ENCODE data around the gene PTCSC3. TPM values are rescaled to one million over a fixed set of nuclear protein-coding genes. Genes with fewer than 3 reads are reported as not detected.

PTCSC3 gene
- total and polyA plus RNA-seq, 2 of the 13 experiments (the other 11 are each of a cell fraction or from before 2014, with no cell fraction given), result not detected

DNA sequence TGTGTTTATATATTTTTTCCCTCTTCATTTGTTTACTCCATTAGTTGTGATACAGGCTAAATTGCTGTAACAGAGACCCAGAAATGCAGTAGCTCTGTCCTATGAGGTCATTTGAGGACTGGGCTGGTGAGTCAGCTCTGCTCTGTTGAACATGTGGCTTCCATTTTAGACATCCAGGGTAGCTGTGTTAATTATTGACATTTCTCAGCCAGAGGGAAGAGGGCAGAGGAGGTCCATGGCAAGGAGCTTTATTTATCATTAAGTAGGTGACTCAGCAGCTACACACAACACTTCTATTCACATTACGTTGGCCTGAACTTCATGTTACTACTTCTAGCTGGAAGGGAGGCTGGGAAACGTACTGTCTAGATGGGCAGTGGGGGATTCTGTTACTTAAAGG is 85.4 kb downstream of the PTCSC3 start (continued):
- TF ChIP-seq, protein P1, sequence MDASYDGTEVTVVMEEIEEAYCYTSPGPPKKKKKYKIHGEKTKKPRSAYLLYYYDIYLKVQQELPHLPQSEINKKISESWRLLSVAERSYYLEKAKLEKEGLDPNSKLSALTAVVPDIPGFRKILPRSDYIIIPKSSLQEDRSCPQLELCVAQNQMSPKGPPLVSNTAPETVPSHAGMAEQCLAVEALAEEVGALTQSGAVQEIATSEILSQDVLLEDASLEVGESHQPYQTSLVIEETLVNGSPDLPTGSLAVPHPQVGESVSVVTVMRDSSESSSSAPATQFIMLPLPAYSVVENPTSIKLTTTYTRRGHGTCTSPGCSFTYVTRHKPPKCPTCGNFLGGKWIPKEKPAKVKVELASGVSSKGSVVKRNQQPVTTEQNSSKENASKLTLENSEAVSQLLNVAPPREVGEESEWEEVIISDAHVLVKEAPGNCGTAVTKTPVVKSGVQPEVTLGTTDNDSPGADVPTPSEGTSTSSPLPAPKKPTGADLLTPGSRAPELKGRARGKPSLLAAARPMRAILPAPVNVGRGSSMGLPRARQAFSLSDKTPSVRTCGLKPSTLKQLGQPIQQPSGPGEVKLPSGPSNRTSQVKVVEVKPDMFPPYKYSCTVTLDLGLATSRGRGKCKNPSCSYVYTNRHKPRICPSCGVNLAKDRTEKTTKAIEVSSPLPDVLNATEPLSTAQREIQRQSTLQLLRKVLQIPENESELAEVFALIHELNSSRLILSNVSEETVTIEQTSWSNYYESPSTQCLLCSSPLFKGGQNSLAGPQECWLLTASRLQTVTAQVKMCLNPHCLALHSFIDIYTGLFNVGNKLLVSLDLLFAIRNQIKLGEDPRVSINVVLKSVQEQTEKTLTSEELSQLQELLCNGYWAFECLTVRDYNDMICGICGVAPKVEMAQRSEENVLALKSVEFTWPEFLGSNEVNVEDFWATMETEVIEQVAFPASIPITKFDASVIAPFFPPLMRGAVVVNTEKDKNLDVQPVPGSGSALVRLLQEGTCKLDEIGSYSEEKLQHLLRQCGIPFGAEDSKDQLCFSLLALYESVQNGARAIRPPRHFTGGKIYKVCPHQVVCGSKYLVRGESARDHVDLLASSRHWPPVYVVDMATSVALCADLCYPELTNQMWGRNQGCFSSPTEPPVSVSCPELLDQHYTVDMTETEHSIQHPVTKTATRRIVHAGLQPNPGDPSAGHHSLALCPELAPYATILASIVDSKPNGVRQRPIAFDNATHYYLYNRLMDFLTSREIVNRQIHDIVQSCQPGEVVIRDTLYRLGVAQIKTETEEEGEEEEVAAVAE (CRISPR knock-in tag; IDR thresholded peaks at IDR 0.05; ENCODE audit: borderline replicate concordance), result peak; percentile 70; the same call in 1 of the 2 replicates
- no peak for TF ChIP-seq ZKSCAN1 (IDR thresholded peaks at IDR 0.05; ENCODE audit: low read length)
- no peak for TF ChIP-seq MTF1 (CRISPR knock-in tag; IDR thresholded peaks at IDR 0.05)
- no peak for TF ChIP-seq ZNF615 (CRISPR knock-in tag; IDR thresholded peaks at IDR 0.05; ENCODE audit: borderline replicate concordance)
- peak; percentile 95 for TF ChIP-seq ZNF331 (CRISPR knock-in tag; IDR thresholded peaks at IDR 0.05)
- TF ChIP-seq SOX13 (IDR thresholded peaks at IDR 0.05), result no peak
- TF ChIP-seq SOX13 (CRISPR knock-in tag; conservative IDR thresholded peaks at IDR 0.05 in 1 of 2, IDR thresholded peaks at IDR 0.05 in 1 of 2), result peak in 1 of 2 experiments; percentile 69; a peak in 2 of 4 replicates
- TF ChIP-seq TAF1 (CRISPR knock-in tag; IDR thresholded peaks at IDR 0.05), result 0 out of 2 replicates have a peak, but pooled peaks have one; percentile 19
- TF ChIP-seq ZFP62 (CRISPR knock-in tag; IDR thresholded peaks at IDR 0.05), result no peak
- 0 out of 2 replicates have a peak, but pooled peaks have one; percentile 14 for TF ChIP-seq HMG20B (CRISPR knock-in tag; conservative IDR thresholded peaks at IDR 0.05)
- no peak for TF ChIP-seq TRIM24 (CRISPR knock-in tag; IDR thresholded peaks at IDR 0.05)
- TF ChIP-seq, protein P2, sequence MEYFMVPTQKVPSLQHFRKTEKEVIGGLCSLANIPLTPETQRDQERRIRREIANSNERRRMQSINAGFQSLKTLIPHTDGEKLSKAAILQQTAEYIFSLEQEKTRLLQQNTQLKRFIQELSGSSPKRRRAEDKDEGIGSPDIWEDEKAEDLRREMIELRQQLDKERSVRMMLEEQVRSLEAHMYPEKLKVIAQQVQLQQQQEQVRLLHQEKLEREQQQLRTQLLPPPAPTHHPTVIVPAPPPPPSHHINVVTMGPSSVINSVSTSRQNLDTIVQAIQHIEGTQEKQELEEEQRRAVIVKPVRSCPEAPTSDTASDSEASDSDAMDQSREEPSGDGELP (IDR thresholded peaks at IDR 0.05; ENCODE audit: borderline replicate concordance, low read depth), result peak; percentile 67; the same call in 1 of the 2 replicates
- TF ChIP-seq MYNN (CRISPR knock-in tag; IDR thresholded peaks at IDR 0.05; ENCODE audit: low read depth), result 0 out of 2 replicates have a peak, but pooled peaks have one; percentile 57
- no peak for TF ChIP-seq ZNF720 (CRISPR knock-in tag; IDR thresholded peaks at IDR 0.05)
- TF ChIP-seq SP5 (CRISPR knock-in tag; IDR thresholded peaks at IDR 0.05; ENCODE audit: borderline replicate concordance, low read depth), result no peak
- TF ChIP-seq ZNF607 (CRISPR knock-in tag; IDR thresholded peaks at IDR 0.05; ENCODE audit: borderline replicate concordance), result 0 out of 2 replicates have a peak, but pooled peaks have one; percentile 75
- peak; percentile 85; the same call in 1 of the 2 replicates for TF ChIP-seq ZNF792 (CRISPR knock-in tag; IDR thresholded peaks at IDR 0.05)
- TF ChIP-seq ONECUT2 (CRISPR knock-in tag; IDR thresholded peaks at IDR 0.05), result no peak
- TF ChIP-seq, protein P3, sequence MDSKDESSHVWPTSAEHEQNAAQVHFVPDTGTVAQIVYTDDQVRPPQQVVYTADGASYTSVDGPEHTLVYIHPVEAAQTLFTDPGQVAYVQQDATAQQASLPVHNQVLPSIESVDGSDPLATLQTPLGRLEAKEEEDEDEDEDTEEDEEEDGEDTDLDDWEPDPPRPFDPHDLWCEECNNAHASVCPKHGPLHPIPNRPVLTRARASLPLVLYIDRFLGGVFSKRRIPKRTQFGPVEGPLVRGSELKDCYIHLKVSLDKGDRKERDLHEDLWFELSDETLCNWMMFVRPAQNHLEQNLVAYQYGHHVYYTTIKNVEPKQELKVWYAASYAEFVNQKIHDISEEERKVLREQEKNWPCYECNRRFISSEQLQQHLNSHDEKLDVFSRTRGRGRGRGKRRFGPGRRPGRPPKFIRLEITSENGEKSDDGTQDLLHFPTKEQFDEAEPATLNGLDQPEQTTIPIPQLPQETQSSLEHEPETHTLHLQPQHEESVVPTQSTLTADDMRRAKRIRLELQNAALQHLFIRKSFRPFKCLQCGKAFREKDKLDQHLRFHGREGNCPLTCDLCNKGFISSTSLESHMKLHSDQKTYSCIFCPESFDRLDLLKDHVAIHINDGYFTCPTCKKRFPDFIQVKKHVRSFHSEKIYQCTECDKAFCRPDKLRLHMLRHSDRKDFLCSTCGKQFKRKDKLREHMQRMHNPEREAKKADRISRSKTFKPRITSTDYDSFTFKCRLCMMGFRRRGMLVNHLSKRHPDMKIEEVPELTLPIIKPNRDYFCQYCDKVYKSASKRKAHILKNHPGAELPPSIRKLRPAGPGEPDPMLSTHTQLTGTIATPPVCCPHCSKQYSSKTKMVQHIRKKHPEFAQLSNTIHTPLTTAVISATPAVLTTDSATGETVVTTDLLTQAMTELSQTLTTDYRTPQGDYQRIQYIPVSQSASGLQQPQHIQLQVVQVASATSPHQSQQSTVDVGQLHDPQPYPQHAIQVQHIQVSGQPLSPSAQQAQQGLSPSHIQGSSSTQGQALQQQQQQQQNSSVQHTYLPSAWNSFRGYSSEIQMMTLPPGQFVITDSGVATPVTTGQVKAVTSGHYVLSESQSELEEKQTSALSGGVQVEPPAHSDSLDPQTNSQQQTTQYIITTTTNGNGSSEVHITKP (CRISPR knock-in tag; IDR thresholded peaks at IDR 0.05; ENCODE audit: low read depth), result 0 out of 2 replicates have a peak, but pooled peaks have one; percentile 58
- TF ChIP-seq ERF (CRISPR knock-in tag; IDR thresholded peaks at IDR 0.05), result peak; percentile 52; the same call in 1 of the 2 replicates
- peak; percentile 64; the same call in 1 of the 2 replicates for TF ChIP-seq MXD4 (CRISPR knock-in tag; IDR thresholded peaks at IDR 0.05)
- TF ChIP-seq, protein P4, sequence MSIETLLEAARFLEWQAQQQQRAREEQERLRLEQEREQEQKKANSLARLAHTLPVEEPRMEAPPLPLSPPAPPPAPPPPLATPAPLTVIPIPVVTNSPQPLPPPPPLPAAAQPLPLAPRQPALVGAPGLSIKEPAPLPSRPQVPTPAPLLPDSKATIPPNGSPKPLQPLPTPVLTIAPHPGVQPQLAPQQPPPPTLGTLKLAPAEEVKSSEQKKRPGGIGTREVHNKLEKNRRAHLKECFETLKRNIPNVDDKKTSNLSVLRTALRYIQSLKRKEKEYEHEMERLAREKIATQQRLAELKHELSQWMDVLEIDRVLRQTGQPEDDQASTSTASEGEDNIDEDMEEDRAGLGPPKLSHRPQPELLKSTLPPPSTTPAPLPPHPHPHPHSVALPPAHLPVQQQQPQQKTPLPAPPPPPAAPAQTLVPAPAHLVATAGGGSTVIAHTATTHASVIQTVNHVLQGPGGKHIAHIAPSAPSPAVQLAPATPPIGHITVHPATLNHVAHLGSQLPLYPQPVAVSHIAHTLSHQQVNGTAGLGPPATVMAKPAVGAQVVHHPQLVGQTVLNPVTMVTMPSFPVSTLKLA (IDR thresholded peaks at IDR 0.05), result 0 out of 2 replicates have a peak, but pooled peaks have one; percentile 14

All from HepG2 (cell line).